A673 (cell line): ENCODE results near the gene LAMA3. TPM values are rescaled to one million over a fixed set of nuclear protein-coding genes. Genes with fewer than 3 reads are reported as not detected.

Source experiments
- Bru-seq: library from RNA; stranded (reverse); fragments of 400-500 nt; gene quantifications from one replicate; lab custom pipeline; 2021; lab: Mats Ljungman, UMichigan
- BruChase-seq, 2 experiments: library from RNA; stranded (reverse); fragments of 400-500 nt; gene quantifications; one replicate each; lab custom pipeline; 2021; lab: Mats Ljungman, UMichigan
- BruUV-seq: library from RNA; stranded (reverse); fragments of 400-500 nt; replicated peaks from 2 replicates; lab custom pipeline; 2021; lab: Mats Ljungman, UMichigan
- CTCF ChIA-PET: fragments of 300-600 bp; sonication (Branson Sonifier 250); formaldehyde crosslinking; loops from one replicate; lab custom pipeline; 2022; ENCODE audit warnings: antibody characterized with exemption; lab: Charles Lee
- POLR2A ChIA-PET: fragments of 300-600 bp; sonication (Branson Sonifier 250); formaldehyde crosslinking; loops from one replicate; lab custom pipeline; 2022; ENCODE audit warnings: antibody characterized with exemption; ENCODE audit not compliant: low non-redundant PET; lab: Charles Lee
- DNase-seq: peaks from one replicate; pipeline ENCODE4 v3.0.0-alpha.2; 2015; ENCODE audit warnings: low spot score
- H3K27ac ChIP-seq: fragments of 200-600 bp; sonication (generic); 2 replicates; pipeline ENCODE4 v1.5.1; 2016; ENCODE audit warnings: mixed run types, low read depth, mild to moderate bottlenecking, mixed read lengths, antibody characterized with exemption, low read length; ENCODE audit not compliant: poor library complexity, severe bottlenecking
- H3K27me3 ChIP-seq: fragments of 200-600 bp; sonication (generic); replicated peaks from 2 replicates; pipeline ENCODE4 v1.6.1; 2017; ENCODE audit warnings: mixed run types, low read depth, mild to moderate bottlenecking, mixed read lengths, antibody characterized with exemption, low read length; ENCODE audit not compliant: insufficient read depth, poor library complexity
- H3K36me3 ChIP-seq: fragments of 200-600 bp; sonication (generic); 2 replicates; pipeline ENCODE4 v1.6.1; 2016; ENCODE audit warnings: mixed run types, mild to moderate bottlenecking, mixed read lengths, antibody characterized with exemption, low read length; ENCODE audit not compliant: insufficient read depth, poor library complexity, severe bottlenecking
- H3K4me1 ChIP-seq: fragments of 200-600 bp; sonication (generic); 2 replicates; pipeline ENCODE4 v1.6.1; 2017; ENCODE audit warnings: mixed run types, mild to moderate bottlenecking, mixed read lengths, antibody characterized with exemption, low read length; ENCODE audit not compliant: insufficient read depth, poor library complexity, severe bottlenecking
- H3K4me3 ChIP-seq: fragments of 200-600 bp; sonication (generic); 2 replicates; pipeline ENCODE4 v1.5.1; 2016; ENCODE audit warnings: low read depth, mixed run types, mild to moderate bottlenecking, mixed read lengths, low read length; ENCODE audit not compliant: poor library complexity, severe bottlenecking
- H3K9me3 ChIP-seq: fragments of 200-600 bp; sonication (generic); 2 replicates; pipeline ENCODE4 v1.6.1; 2016; ENCODE audit warnings: mixed run types, low read depth, mild to moderate bottlenecking, mixed read lengths, antibody characterized with exemption, low read length; ENCODE audit not compliant: poor library complexity, severe bottlenecking
- EZH2 ChIP-seq: fragments of 200-600 bp; sonication (generic); IDR thresholded peaks from 2 replicates; pipeline ENCODE4 v1.6.1; 2017; ENCODE audit warnings: borderline replicate concordance, low read depth, mild to moderate bottlenecking, mixed read lengths, antibody characterized with exemption, low read length; ENCODE audit not compliant: poor library complexity, severe bottlenecking
- intact Hi-C: fragments of 100-400 bp; cut with micrococcal nuclease; formaldehyde crosslinking; loops from one replicate; pipeline ENCODE4 v1.10.0; 2022; ENCODE audit not compliant: unreplicated experiment
- long read RNA-seq: library from polyadenylated mRNA; stranded (forward); transcript quantifications from one replicate; pipeline ENCODE4 v2.0.0, GENCODE V29; 2022
- total RNA-seq: library from RNA; stranded (reverse); gene quantifications from 2 replicates; pipeline ENCODE4 v1.2.3, GENCODE V29; 2021
- TF ChIP-seq, protein P1 (sequence below): fragments of 300-800, 200-600 bp; sonication (generic); conservative IDR thresholded peaks from 2 replicates; pipeline ENCODE4 v1.5.1; 2017; ENCODE audit warnings: low read depth, mild to moderate bottlenecking, antibody characterized with exemption, low read length, moderate library complexity, mixed read lengths

Gene LAMA3, protein sequence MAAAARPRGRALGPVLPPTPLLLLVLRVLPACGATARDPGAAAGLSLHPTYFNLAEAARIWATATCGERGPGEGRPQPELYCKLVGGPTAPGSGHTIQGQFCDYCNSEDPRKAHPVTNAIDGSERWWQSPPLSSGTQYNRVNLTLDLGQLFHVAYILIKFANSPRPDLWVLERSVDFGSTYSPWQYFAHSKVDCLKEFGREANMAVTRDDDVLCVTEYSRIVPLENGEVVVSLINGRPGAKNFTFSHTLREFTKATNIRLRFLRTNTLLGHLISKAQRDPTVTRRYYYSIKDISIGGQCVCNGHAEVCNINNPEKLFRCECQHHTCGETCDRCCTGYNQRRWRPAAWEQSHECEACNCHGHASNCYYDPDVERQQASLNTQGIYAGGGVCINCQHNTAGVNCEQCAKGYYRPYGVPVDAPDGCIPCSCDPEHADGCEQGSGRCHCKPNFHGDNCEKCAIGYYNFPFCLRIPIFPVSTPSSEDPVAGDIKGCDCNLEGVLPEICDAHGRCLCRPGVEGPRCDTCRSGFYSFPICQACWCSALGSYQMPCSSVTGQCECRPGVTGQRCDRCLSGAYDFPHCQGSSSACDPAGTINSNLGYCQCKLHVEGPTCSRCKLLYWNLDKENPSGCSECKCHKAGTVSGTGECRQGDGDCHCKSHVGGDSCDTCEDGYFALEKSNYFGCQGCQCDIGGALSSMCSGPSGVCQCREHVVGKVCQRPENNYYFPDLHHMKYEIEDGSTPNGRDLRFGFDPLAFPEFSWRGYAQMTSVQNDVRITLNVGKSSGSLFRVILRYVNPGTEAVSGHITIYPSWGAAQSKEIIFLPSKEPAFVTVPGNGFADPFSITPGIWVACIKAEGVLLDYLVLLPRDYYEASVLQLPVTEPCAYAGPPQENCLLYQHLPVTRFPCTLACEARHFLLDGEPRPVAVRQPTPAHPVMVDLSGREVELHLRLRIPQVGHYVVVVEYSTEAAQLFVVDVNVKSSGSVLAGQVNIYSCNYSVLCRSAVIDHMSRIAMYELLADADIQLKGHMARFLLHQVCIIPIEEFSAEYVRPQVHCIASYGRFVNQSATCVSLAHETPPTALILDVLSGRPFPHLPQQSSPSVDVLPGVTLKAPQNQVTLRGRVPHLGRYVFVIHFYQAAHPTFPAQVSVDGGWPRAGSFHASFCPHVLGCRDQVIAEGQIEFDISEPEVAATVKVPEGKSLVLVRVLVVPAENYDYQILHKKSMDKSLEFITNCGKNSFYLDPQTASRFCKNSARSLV (N-terminal part only)
- total RNA-seq (2.6 and 2.7 TPM in 2 replicates), Bru-seq, nascent RNA (percentile 34 among the genes with signal in this experiment), BruChase-seq, experiment 1, labeled RNA remaining after a 2-hour chase (percentile 33 among the genes with signal in this experiment), BruChase-seq, experiment 2, labeled RNA remaining after a 6-hour chase (percentile 31 among the genes with signal in this experiment)
- long read RNA-seq, partial matches to known transcripts: 0 of 1 reads
- long read RNA-seq, other reads (novel, unspliced or antisense): 1 of 1 reads

DNA sequence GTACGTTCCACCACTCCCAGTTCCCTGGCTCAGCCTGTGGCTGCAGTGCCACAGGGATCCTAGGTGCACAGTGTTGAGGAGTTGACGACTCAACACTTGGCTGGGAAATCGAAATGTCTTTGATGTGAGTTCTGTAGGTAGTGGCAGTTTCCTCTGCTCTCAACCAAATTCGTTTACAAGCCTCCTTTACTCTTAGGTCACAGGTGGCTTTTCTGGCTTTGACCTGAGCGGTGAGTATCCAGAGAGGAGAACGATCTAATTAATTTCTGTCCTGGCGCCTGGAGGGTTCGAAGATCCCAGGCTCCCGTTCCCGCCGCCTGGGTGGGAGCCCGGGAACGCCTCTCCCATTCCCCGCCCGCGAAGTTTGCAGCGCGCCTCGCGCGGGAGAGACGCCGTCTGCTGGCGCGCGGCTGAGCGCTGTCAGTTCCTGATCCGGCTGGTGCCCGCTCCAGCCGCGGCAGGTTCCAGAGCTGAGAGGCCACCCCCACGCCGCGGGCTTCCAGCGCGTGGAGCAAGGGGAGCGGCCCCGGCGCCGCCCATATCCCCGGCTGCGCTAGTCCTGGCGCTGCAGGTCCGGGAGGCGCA lies at the start of gene LAMA3:
Gene LAMA3, plus strand, starts transcription at position 423 of the 585 bp plus-strand sequence. CDS start 231 bp downstream, outside the sequence.
- peak; percentile 68 for DNase-seq
- intact Hi-C loops: loop anchor here (5.0 kb wide), 1 partner anchor 48 kb away; no protein-coding TSS in a partner anchor
- peaks cover 6% of the 10 kb centered on the region for H3K27me3 ChIP-seq
- H3K9me3 ChIP-seq: no peaks in the 10 kb centered on the region
- no peaks in the 10 kb centered on the region for H3K4me1 ChIP-seq
- H3K4me3 ChIP-seq: peak within 1 kb of the TSS; percentile 46
- H3K36me3 ChIP-seq: no peaks in the 10 kb centered on the region
- H3K27ac ChIP-seq: no peak within 1 kb of the TSS
- no TSS peak for BruUV-seq
- ChIA-PET POLR2A (no interaction called here), CTCF (no interaction called here)
- TF ChIP-seq, protein P1, sequence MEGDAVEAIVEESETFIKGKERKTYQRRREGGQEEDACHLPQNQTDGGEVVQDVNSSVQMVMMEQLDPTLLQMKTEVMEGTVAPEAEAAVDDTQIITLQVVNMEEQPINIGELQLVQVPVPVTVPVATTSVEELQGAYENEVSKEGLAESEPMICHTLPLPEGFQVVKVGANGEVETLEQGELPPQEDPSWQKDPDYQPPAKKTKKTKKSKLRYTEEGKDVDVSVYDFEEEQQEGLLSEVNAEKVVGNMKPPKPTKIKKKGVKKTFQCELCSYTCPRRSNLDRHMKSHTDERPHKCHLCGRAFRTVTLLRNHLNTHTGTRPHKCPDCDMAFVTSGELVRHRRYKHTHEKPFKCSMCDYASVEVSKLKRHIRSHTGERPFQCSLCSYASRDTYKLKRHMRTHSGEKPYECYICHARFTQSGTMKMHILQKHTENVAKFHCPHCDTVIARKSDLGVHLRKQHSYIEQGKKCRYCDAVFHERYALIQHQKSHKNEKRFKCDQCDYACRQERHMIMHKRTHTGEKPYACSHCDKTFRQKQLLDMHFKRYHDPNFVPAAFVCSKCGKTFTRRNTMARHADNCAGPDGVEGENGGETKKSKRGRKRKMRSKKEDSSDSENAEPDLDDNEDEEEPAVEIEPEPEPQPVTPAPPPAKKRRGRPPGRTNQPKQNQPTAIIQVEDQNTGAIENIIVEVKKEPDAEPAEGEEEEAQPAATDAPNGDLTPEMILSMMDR: peak; percentile 40; the same call in 1 of the 2 replicates
- no peak for TF ChIP-seq EZH2

DNA sequence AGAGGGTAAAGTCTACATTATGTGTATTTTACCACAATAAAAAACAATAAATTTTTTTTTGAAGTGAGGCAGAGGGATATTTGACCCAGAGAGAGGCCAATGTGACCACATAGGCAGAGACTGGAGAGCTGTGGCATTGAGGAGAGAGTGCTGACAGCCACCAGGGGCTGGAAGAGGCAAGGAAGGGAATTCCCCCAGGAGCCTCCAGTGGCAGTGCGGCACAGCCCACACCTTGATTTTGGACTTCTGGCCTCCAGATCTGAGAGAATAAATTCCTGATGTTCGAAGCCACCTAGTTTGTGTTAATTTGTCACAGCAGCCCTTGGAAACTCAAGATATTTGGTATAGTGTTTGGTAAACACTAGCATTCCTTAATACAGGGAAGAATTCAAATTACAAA lies 49.2 kb upstream of the LAMA3 start:
- BruUV-seq: no TSS peak
- Histone ChIP-seq H3K36me3 (no peaks in the 10 kb centered on the region), H3K27me3 (no peaks in the 10 kb centered on the region), H3K27ac (no peak overlapping the region), H3K4me3 (no peak overlapping the region), H3K9me3 (no peaks in the 10 kb centered on the region), H3K4me1 (no peaks in the 10 kb centered on the region)
- ChIA-PET POLR2A (no interaction called here), CTCF (interaction anchor here (0.8 kb wide), 1 partner anchor 13 kb away, joined by 11 read pairs; no protein-coding TSS in a partner anchor)
- TF ChIP-seq, protein P1: no peak
- TF ChIP-seq EZH2: no peak
- intact Hi-C loops: no loop called here
- DNase-seq: no peak
